Measurements from ENCODE around the gene TMEM214.

Gene TMEM214

DNA sequence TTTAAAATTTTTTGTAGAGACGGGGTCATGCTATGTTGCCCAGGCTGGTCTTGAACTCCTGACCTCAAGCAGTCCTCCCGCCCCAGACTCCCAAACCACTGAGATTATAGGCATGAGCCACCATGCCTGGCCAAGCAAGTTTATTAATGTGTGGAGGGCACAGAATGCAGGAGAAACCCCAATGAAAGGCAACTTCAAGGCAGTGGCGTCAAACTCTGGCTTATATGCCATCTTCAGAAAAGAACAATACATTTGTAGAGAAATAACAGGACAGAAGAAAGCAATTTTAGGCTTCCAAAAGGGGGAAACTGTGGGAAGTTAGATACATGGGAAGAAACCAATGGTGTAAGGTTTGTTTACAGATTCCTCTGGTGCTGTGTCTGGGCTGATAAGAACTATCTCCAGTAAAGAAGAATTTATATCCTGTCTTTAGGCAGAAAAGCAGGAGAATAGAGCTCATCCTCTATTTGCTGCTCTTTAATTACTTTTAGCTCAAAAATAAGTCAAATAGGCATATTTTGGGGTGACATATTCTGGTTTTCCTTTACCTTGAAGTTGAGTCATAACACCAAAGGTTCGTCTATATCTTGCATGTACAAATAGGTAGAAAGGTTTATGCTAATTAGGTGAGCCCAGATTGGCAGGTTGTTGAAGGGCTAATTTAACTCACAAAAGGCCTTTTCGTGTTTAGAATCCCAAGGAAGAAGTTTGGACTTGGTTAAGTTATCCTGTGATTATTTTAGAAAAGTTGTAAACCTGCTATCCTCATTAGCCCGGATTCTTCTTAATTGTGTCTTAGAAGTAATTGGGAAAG, 26.0 kb upstream of the TMEM214 start:
- no peak overlapping the region for H3K27ac ChIP-seq (ENCODE audit: low read depth, low read length, poor library complexity, severe bottlenecking)
- H3K9ac ChIP-seq (ENCODE audit: low read length): no peak overlapping the region
- H3K4me2 ChIP-seq (ENCODE audit: low read length): no peak overlapping the region
- H3K9me2 ChIP-seq (ENCODE audit: low read depth, low read length): no peaks in the 10 kb centered on the region
- no peak overlapping the region for H3K4me3 ChIP-seq (ENCODE audit: low read depth, low read length, poor library complexity, severe bottlenecking)
- no peaks in the 10 kb centered on the region for H3K9me3 ChIP-seq (ENCODE audit: low read length)
- no peaks in the 10 kb centered on the region for H4K20me1 ChIP-seq (ENCODE audit: insufficient read depth, low read length)
- H3F3A ChIP-seq (ENCODE audit: insufficient read depth, low read length): no peaks in the 10 kb centered on the region
- no peaks in the 10 kb centered on the region for H3K79me2 ChIP-seq (ENCODE audit: insufficient read depth, low read length)
- H3K36me3 ChIP-seq (ENCODE audit: insufficient read depth, low read length): no peaks in the 10 kb centered on the region
- no peaks in the 10 kb centered on the region for H3K4me1 ChIP-seq (ENCODE audit: insufficient read depth, low read length, severe bottlenecking)
- H2AFZ ChIP-seq (ENCODE audit: low read length): no peak overlapping the region
- peaks cover 2% of the 10 kb centered on the region; the same call in 1 of the 2 replicates for H3K27me3 ChIP-seq (ENCODE audit: insufficient read depth, low read length)
- TF ChIP-seq, protein P1, sequence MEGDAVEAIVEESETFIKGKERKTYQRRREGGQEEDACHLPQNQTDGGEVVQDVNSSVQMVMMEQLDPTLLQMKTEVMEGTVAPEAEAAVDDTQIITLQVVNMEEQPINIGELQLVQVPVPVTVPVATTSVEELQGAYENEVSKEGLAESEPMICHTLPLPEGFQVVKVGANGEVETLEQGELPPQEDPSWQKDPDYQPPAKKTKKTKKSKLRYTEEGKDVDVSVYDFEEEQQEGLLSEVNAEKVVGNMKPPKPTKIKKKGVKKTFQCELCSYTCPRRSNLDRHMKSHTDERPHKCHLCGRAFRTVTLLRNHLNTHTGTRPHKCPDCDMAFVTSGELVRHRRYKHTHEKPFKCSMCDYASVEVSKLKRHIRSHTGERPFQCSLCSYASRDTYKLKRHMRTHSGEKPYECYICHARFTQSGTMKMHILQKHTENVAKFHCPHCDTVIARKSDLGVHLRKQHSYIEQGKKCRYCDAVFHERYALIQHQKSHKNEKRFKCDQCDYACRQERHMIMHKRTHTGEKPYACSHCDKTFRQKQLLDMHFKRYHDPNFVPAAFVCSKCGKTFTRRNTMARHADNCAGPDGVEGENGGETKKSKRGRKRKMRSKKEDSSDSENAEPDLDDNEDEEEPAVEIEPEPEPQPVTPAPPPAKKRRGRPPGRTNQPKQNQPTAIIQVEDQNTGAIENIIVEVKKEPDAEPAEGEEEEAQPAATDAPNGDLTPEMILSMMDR (IDR thresholded peaks at IDR 0.05; ENCODE audit: low read length): no peak
- TF ChIP-seq EZH2 (IDR thresholded peaks at IDR 0.05; ENCODE audit: borderline replicate concordance, low read length): no peak

DNA sequence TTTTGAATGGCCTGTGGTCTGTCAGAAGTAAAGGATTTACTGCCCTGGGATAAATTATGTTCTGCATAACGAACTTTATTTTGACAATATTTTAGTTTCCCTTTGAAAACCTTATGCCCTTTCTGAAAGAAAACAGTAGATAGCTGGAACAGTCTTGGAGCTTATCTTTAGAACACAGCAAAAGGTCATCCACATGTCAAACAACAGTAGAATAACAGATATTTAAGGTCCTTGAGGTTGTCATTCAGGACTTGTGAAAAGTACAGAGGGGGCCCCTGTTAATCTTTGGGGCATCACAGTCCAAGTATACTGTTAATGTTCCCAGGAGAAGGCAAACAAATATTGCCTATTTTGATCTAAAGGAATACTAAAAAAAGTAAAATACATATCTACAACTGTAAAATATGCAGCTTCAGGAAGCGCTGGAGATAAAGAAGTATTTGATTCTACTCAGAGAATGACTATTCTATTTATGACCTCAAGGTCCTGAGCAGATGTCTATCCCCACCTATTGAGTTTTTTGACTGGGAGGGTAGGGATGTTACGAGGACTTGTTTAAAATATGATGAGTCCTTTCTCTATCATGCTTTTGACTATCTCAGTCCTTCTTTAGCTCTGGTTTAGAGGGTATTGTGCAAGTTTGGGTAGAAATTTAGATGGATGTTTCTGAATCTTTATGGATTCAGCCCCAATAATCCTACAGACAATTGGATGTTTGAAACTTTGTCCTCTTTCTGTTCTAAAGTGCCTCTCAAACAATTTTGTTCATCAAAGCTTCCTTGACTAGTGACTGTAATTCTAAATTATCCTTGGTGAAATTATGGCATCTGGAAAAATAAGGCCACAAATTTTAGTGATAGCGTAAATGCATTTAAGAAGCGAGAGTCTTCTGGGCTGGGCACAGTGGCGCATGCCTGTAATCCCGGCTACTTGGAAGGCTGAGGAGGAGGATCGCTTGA, 25.1 kb upstream of the TMEM214 start:
- Histone ChIP-seq H3K27ac (ENCODE audit: low read depth, low read length, poor library complexity, severe bottlenecking) (no peak overlapping the region), H4K20me1 (ENCODE audit: insufficient read depth, low read length) (no peaks in the 10 kb centered on the region), H3K4me2 (ENCODE audit: low read length) (no peak overlapping the region), H3K9me2 (ENCODE audit: low read depth, low read length) (no peaks in the 10 kb centered on the region), H3K36me3 (ENCODE audit: insufficient read depth, low read length) (no peaks in the 10 kb centered on the region), H3K4me3 (ENCODE audit: low read depth, low read length, poor library complexity, severe bottlenecking) (no peak overlapping the region), H3K9ac (ENCODE audit: low read length) (no peak overlapping the region), H3F3A (ENCODE audit: insufficient read depth, low read length) (no peaks in the 10 kb centered on the region), H3K9me3 (ENCODE audit: low read length) (no peaks in the 10 kb centered on the region), H3K4me1 (ENCODE audit: insufficient read depth, low read length, severe bottlenecking) (no peaks in the 10 kb centered on the region), H3K27me3 (ENCODE audit: insufficient read depth, low read length) (peaks cover 2% of the 10 kb centered on the region; the same call in 1 of the 2 replicates), H2AFZ (ENCODE audit: low read length) (no peak overlapping the region), H3K79me2 (ENCODE audit: insufficient read depth, low read length) (no peaks in the 10 kb centered on the region)
- TF ChIP-seq EZH2 (IDR thresholded peaks at IDR 0.05; ENCODE audit: borderline replicate concordance, low read length): no peak
- TF ChIP-seq, protein P1 (IDR thresholded peaks at IDR 0.05; ENCODE audit: low read length): no peak

DNA sequence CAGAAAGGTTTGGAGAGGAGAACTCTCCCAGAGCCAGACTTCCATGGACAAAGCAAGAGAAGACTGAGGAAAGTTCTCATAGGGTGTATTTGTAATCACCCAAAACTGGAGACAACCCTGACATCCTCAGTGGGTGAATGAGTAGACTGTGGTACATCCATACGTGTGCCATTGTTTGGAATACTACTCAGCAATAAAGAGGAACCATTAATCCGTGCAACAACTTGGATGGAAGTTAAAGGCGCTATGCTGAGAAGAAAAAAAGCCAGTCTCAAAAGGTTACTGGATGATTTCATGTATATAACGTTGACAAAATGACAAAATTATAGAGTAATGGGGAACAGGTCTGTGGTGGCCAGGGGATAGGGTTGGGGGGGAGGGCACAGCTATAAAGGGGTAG, 24.1 kb upstream of the TMEM214 start:
- no peak overlapping the region for H3K9ac ChIP-seq (ENCODE audit: low read length)

More for the DNA sequence above, 24.1 kb upstream of the TMEM214 start:
- H3K9me2 ChIP-seq (ENCODE audit: low read depth, low read length): no peaks in the 10 kb centered on the region
- no peak for TF ChIP-seq EZH2 (IDR thresholded peaks at IDR 0.05; ENCODE audit: borderline replicate concordance, low read length)
- TF ChIP-seq, protein P1 (IDR thresholded peaks at IDR 0.05; ENCODE audit: low read length): no peak
- H3K9me3 ChIP-seq (ENCODE audit: low read length): no peaks in the 10 kb centered on the region
- no peaks in the 10 kb centered on the region for H3K4me1 ChIP-seq (ENCODE audit: insufficient read depth, low read length, severe bottlenecking)
- H3K4me3 ChIP-seq (ENCODE audit: low read depth, low read length, poor library complexity, severe bottlenecking): no peak overlapping the region
- peaks cover 2% of the 10 kb centered on the region; the same call in 1 of the 2 replicates for H3K27me3 ChIP-seq (ENCODE audit: insufficient read depth, low read length)
- H3K79me2 ChIP-seq (ENCODE audit: insufficient read depth, low read length): no peaks in the 10 kb centered on the region
- H3K4me2 ChIP-seq (ENCODE audit: low read length): no peak overlapping the region
- H4K20me1 ChIP-seq (ENCODE audit: insufficient read depth, low read length): no peaks in the 10 kb centered on the region
- H3K36me3 ChIP-seq (ENCODE audit: insufficient read depth, low read length): no peaks in the 10 kb centered on the region
- H2AFZ ChIP-seq (ENCODE audit: low read length): no peak overlapping the region
- H3K27ac ChIP-seq (ENCODE audit: low read depth, low read length, poor library complexity, severe bottlenecking): no peak overlapping the region
- no peaks in the 10 kb centered on the region for H3F3A ChIP-seq (ENCODE audit: insufficient read depth, low read length)

All from OCI-LY1 (cell line).